Measurements from ENCODE around the gene GGN. TPM values are rescaled to one million over a fixed set of nuclear protein-coding genes. Genes with fewer than 3 reads are reported as not detected.
A peak's percentile ranks its signal among the peaks of the same experiment; 100 is the strongest.
"Not testable (repeated sequence)": the region's sequence is repeated elsewhere in the genome, so short reads cannot be mapped to it uniquely, and the experiment has no call there.

GGN gene
- total and polyA plus RNA-seq, 7 donors = 0.04 to 0.34 (median 0.19) TPM; not detected in 3

DNA sequence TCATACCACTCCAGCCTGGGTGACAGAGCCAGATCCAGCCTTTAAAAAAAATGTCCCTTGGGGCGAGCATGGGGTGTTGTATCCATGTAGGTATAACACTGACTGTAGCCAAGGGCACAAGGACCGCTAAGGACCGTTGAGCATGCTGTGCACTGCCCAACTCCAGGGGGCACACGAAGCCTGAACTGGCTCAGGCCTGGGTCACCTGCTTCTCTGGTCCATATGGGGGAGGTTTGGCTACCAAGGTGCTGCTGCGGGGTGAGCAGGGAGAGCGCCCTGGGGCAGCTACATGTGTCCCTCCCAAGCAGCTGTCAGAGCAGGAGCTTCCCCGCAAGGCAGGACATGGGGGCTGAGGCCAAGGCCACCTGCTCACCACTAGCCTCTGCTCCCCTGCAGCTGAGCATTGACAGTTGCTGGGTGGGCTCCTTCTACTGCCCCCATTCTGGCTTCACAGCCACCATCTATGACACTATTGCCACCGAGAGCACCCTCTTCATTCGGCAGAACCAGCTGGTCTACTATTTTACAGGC, 35.9 kb downstream of the GGN start:
- intact Hi-C loops (cut with DNase I) = no loop called here
- no peak for DNase-seq
- Histone ChIP-seq H3K4me3 (no peak overlapping the region), H3K36me3 (ENCODE audit: insufficient read depth in 1 of 2, low read depth in 1 of 2) (no peaks in the 10 kb centered on the region), H3K27ac (no peak overlapping the region), H3K9me3 (no peaks in the 10 kb centered on the region), H3K4me1 (no peaks in the 10 kb centered on the region), H3K27me3 (ENCODE audit: insufficient read depth in 3 of 3, low read length in 2 of 3) (peaks cover 0 to 27% (median 14%) of the 10 kb centered on the region in 3 donors)
- peak in 3 of 4 donors; percentile 9 to 14 (median 11) for ATAC-seq
- TF ChIP-seq, protein P1, sequence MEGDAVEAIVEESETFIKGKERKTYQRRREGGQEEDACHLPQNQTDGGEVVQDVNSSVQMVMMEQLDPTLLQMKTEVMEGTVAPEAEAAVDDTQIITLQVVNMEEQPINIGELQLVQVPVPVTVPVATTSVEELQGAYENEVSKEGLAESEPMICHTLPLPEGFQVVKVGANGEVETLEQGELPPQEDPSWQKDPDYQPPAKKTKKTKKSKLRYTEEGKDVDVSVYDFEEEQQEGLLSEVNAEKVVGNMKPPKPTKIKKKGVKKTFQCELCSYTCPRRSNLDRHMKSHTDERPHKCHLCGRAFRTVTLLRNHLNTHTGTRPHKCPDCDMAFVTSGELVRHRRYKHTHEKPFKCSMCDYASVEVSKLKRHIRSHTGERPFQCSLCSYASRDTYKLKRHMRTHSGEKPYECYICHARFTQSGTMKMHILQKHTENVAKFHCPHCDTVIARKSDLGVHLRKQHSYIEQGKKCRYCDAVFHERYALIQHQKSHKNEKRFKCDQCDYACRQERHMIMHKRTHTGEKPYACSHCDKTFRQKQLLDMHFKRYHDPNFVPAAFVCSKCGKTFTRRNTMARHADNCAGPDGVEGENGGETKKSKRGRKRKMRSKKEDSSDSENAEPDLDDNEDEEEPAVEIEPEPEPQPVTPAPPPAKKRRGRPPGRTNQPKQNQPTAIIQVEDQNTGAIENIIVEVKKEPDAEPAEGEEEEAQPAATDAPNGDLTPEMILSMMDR (IDR thresholded peaks at IDR 0.05) = no peak
- 36 to 44% (median 41%) methylated on average over 9 of the region's 9 CpGs for WGBS, 3 donors

DNA sequence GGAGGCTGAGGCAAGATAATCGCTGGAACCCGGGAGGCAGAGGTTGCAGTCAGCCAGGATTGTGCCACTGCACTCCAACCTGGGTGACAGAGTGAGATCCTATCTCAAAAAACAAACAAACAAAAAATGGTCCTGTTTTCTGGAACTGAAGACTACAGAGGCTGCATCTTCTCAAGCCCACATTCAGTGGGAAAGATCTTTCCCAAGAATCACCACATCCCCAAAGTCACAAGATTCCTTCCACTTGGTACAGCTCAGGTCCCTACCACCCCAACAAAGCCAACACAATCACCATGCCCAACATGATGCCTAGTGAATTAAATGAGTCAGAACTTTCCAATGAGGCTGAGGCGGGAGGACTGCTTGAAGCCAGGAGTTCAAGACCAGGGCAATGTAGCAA, 37.0 kb downstream of the GGN start:
- TF ChIP-seq, protein P1 (IDR thresholded peaks at IDR 0.05) = no peak
- DNase-seq = no peak
- ATAC-seq = no peak
- Histone ChIP-seq H3K4me1 (no peaks in the 10 kb centered on the region), H3K36me3 (ENCODE audit: insufficient read depth in 1 of 2, low read depth in 1 of 2) (no peaks in the 10 kb centered on the region), H3K27ac (no peak overlapping the region), H3K9me3 (no peaks in the 10 kb centered on the region), H3K27me3 (ENCODE audit: insufficient read depth in 3 of 3, low read length in 2 of 3) (peaks cover 0 to 17% (median 7%) of the 10 kb centered on the region in 3 donors), H3K4me3 (no peak overlapping the region)
- intact Hi-C loops (cut with DNase I) = no loop called here
- WGBS, 3 donors = 60 to 73% (median 68%) methylated on average over 3 of the region's 3 CpGs

DNA sequence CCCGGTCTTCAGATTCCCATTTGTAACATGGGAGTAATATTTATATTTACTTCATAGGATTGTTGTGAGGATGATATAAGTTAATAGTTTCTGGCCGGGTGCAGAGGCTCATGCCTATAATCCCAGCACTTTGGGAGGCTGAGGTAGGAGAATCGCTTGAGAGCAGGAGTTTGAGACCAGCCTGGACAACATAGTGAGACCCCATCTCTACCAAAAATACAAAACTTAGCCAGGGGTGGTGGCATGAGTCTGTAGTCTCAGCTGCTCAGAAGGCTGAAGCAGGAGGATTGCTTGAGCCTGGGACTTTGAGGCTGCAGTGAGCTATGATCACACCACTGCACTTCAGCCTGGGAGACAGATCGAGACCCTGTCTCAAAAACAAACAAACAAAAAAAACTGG, 41.0 kb downstream of the GGN start:
- TF ChIP-seq, protein P1 (IDR thresholded peaks at IDR 0.05) = no peak
- no peak overlapping the region for H3K4me3 ChIP-seq
- WGBS, 3 donors = 77 to 86% (median 78%) methylated on average over 4 of the region's 4 CpGs
- peaks cover 0 to 4% (median under 1%) of the 10 kb centered on the region in 3 donors for H3K27me3 ChIP-seq (ENCODE audit: insufficient read depth in 3 of 3, low read length in 2 of 3)
- DNase-seq (no peak), ATAC-seq (no peak)
- H3K27ac ChIP-seq = no peak overlapping the region
- H3K4me1 ChIP-seq = no peaks in the 10 kb centered on the region
- intact Hi-C loops (cut with DNase I) = no loop called here
- no peaks in the 10 kb centered on the region for H3K9me3 ChIP-seq
- H3K36me3 ChIP-seq (ENCODE audit: insufficient read depth in 1 of 2, low read depth in 1 of 2) = peaks cover 0 to 8% of the 10 kb centered on the region in 2 donors

DNA sequence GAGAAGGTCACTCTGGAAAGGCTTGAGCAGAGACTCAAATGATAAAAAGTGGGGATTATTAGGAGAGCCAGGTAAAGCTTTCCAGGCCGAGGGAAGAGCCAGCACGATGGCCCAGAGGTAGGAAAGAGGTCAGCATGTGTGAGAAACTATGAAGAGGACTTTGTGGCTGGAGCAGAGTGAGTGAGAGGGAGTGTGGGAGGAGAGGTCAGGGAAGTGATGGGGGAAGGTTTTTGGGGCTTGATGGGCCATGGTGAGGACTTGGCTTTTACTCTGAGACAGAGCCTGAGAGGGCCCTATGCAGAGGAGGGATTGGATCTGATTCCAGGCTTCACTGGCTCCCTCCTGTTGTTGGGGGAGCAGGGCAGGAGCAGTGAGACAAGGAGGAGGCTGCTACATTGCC, 46.9 kb downstream of the GGN start:
- no peak overlapping the region for H3K4me3 ChIP-seq
- no peak for ATAC-seq
- H3K27ac ChIP-seq = no peak overlapping the region
- no peaks in the 10 kb centered on the region for H3K27me3 ChIP-seq (ENCODE audit: insufficient read depth in 3 of 3, low read length in 2 of 3)
- H3K36me3 ChIP-seq (ENCODE audit: insufficient read depth in 1 of 2, low read depth in 1 of 2) = peaks cover 0 to 17% of the 10 kb centered on the region in 2 donors
- H3K4me1 ChIP-seq = peaks cover 5% of the 10 kb centered on the region
- TF ChIP-seq, protein P1 (IDR thresholded peaks at IDR 0.05) = no peak
- DNase-seq = no peak
- no peaks in the 10 kb centered on the region for H3K9me3 ChIP-seq
- intact Hi-C loops (cut with DNase I) = no loop called here
- 86 to 93% (median 88%) methylated on average over 2 of the region's 2 CpGs for WGBS, 3 donors

DNA sequence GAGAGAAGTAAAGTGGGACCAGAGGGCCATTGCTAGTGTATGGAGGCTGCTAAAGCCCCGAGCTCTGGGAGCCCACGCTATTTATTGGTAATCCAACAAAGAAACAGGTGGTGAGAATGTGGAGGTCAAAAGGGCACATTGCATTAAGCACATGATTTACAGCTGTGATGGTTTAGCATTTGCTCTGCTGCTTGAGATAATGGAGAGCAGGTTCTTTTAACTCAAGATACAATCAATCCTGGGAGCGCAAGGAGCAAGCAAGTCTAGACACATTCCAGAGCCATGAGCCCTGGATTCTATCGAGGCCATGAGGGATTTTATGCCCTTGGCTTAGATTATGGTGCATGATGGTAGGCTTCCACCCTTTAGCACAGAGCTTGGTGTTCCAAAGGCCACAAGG, 48.8 kb downstream of the GGN start:
- intact Hi-C loops (cut with DNase I) = loop anchor here (2.0 to 5.0 kb wide), 2 partner anchors 32 to 437 kb away; no protein-coding TSS in a partner anchor
- peaks cover 0 to 12% of the 10 kb centered on the region in 2 donors for H3K36me3 ChIP-seq (ENCODE audit: insufficient read depth in 1 of 2, low read depth in 1 of 2)
- not testable (repeated sequence) for H3K4me1 ChIP-seq; H3K4me3 ChIP-seq; H3K9me3 ChIP-seq; H3K27me3 ChIP-seq (ENCODE audit: insufficient read depth in 3 of 3, low read length in 2 of 3); DNase-seq; ATAC-seq; H3K27ac ChIP-seq
- WGBS, 3 donors = 53 to 56% (median 54%) methylated on average over 4 of the region's 4 CpGs

All from psoas muscle (tissue), 8 donors.